Stimulated activated CD4-positive, alpha-beta T cell treated with anti-CD3 and anti-CD28 coated beads, Interleukin-4, amount 100 ng/mL, for 48 hours (primary cell): ENCODE measurements around the gene MARCKSL1.
"Not testable (repeated sequence)": the region's sequence is repeated elsewhere in the genome, so short reads cannot be mapped to it uniquely, and the experiment has no call there.

Source experiments
- DNase-seq, 2 donors: peaks; one replicate each; pipeline ENCODE4 v3.0.0-alpha.2; 2020; ENCODE audit warnings: low read depth in 2 of 2

The MARCKSL1 gene, protein sequence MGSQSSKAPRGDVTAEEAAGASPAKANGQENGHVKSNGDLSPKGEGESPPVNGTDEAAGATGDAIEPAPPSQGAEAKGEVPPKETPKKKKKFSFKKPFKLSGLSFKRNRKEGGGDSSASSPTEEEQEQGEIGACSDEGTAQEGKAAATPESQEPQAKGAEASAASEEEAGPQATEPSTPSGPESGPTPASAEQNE

GRCh38 chr1:32335790-32336590 is at the start of gene MARCKSL1:
Gene MARCKSL1, minus strand, starts transcription at chr1:32336233. Its CDS starts 200 bp downstream, at chr1:32336033.
- peak; percentile 73 to 74 for DNase-seq

DNA sequence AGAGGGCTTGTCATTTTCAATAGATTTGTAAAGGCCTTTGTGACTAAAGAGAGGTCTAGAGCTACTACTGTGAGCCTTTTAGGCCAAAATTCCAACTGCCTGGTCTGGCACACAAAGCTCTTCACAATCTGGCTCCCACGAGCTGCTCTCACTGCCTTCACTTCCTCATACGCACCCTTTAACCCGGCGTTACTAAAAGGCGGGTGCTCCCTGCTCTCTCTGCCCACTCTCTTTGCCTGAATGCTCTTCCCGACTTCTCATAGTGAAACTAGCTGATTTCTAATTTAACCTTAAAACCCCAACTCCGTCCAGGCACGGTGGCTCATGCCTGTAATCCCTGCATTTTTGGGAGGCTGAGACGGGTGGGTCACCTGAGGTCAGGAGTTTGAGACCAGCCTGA is 44.0 kb upstream of the MARCKSL1 start:
- no peak for DNase-seq

DNA sequence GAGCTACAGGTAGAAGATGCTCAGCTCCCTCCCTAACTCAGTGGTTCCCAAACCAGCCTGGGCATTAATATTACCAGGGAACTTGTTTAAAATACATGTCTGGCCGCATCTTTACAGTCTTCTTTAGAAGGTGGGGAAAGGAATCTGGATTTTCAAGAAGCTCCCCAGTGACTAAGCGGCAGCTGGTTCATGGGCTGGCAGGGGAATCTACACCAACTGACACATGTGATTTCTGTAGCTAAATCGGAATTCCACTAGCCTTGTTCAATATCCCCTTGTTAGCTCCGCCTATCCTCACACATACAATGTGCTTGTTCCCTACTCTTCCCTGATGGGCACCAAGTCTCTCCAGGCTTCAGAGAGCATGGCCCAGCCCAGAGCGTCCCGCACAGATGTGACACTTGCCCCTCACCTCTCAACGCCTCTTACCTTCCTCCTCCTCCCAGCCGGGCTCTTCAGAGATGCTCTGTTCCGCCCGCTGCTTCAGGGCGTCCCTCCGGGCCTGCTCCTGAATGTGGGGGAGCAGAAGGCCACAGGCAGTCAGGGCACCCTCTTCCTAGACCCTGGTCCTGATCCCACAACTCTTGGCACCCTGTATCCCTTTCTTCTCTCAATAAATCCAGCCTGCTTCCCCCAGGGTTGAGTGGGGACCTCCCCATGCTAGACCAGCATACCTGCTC is 41.6 kb upstream of the MARCKSL1 start:
- DNase-seq: no peak

DNA sequence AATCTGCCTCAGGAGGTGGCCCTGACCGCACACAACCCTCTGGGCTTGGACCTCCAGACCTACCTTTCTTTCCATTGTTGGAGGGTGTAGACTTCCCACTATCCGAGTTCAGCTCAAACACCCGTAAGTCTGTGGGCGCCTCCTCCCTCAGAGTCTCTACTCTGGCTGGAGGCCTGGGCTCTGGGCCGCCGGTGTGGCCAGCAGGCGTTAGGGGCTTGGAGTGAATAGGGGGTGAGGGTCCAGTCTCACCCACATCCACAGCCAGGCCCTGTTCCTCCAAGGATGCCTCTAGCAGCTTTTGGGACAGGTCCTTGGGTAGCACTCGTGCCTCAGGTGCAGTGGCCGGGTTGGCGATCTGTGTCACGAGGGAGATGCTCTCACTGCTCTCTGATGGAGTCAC is 40.2 kb upstream of the MARCKSL1 start:
- no peak for DNase-seq

- DNase-seq: no peak
These were observed 38.1 kb upstream of the MARCKSL1 start for GRCh38 chr1:32373996-32374592.

- DNase-seq: no peak
These were observed 36.2 kb upstream of the MARCKSL1 start for GRCh38 chr1:32372149-32372756.

- no peak for DNase-seq
These were observed 32.0 kb upstream of the MARCKSL1 start for GRCh38 chr1:32367912-32368635.

GRCh38 chr1:32365445-32365844 is 29.4 kb upstream of the MARCKSL1 start:
- DNase-seq: no peak

DNA sequence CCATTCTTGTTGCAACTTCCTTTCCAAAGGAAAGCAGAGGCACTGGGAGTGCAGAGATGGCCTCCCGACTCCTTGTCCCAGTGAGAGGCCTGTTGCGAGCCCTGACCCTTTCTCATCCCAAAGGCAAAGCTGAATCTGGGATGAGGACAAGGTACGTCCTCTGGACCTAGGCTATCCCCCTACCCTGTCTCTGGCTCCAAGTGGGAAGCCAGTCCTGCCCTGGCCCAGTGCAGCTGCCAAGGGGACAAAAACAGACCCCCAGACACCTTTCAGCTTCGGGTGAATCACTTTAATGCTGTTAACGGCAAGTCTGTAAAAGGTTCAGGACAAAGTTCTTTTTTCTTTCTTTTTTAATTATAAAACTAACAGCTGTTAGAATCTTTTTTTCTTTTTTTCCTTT is 28.8 kb upstream of the MARCKSL1 start:
- DNase-seq: no peak

- DNase-seq: no peak
These were observed 27.7 kb upstream of the MARCKSL1 start for GRCh38 chr1:32363713-32364112.

GRCh38 chr1:32362474-32363313 is 26.7 kb upstream of the MARCKSL1 start, which contains the start of the genes FAM229A and TSSK3:
Gene FAM229A, minus strand, starts transcription at chr1:32362485. Its CDS starts 394 bp downstream, at chr1:32362091.
Gene TSSK3, plus strand, starts transcription at chr1:32362539. Its CDS starts 163 bp downstream, at chr1:32362702.
- no peak for DNase-seq

DNA sequence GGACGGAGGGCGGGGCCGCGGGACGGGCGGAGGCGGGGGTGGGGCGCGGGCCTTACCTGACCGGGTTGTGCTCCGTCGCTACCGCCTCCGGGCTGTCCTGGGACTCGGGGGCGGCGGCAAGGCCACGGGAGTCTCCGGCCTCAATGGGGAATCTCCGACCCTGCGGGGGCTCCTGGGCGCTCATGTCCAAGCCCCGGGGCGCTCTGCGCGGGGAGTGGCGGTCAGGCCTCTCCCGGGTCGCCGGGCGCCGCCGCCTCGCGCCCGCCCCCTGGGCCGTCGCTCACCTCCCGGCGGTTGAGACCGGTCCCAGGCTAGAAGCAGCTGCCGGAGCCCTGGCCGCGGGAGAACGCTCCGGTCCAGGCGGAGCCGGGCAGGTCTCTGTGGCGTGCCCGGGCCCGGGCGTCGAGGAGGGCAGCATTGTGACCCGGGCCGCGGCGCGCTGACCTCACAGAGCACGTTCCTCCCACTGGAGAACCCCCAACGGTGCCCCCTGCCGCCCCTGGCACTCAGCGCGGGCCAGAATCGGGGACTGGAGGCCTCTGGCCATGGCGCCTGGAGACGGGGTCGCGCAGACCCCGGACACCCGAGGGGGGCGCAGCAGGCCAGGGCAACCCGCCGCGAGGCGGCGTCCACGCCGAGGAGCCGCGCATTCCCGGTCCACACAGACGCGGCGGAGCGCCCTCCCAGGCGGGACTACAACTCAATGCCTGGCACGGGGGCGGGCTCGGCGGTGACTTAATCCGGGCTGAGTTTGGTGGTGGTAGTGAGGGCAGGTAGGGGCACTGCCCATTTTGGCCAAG is 25.8 kb upstream of the MARCKSL1 start:
- no peak for DNase-seq

- DNase-seq: no peak
These were observed 25.3 kb upstream of the MARCKSL1 start for GRCh38 chr1:32361308-32361673.

DNA sequence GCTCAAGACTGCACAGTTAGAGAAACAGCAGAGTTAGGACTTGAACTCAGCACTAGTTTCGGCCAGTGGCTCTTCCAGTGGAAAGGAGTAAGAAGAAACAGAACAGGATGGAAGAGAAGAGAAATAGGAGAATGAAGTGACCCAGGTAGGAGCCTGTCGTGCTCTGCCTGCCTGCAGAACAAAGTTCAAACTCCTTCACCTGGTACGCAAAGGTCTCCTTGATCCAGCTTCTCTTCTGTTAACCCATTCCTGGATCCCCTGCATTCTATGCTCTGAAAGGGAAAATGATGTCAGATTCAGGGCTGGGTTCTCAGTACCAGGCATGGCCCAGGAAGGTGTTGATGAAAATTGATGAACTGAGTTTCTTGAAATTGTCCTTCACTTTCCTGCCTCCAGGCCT is 22.4 kb upstream of the MARCKSL1 start:
- no peak for DNase-seq

GRCh38 chr1:32357614-32358013 is 21.6 kb upstream of the MARCKSL1 start:
- no peak for DNase-seq

DNA sequence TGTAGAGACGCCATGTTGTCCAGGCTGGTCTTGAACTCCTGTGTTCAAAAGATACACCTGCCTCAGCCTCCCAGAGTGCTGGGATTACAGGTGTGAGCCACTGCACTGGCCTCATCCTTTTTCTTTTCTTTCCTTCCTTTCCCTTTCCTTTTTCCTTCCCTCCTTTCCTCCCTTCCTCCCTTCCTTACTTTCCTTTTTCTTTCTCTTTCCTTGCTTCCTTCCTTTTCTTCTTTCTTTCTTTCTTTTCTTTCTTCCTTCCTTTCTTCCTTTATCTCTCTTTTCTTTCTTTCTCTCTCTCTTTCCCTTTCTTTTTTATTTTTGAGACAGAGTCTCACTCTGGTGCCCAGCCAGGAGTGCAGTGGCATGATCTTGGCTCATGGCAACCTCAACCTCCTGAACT is 20.4 kb upstream of the MARCKSL1 start:
- DNase-seq: no peak

- not testable (repeated sequence) for DNase-seq
These were observed 19.7 kb upstream of the MARCKSL1 start for GRCh38 chr1:32355778-32356177.

GRCh38 chr1:32353886-32354570 is 18.0 kb upstream of the MARCKSL1 start:
- no peak for DNase-seq

DNA sequence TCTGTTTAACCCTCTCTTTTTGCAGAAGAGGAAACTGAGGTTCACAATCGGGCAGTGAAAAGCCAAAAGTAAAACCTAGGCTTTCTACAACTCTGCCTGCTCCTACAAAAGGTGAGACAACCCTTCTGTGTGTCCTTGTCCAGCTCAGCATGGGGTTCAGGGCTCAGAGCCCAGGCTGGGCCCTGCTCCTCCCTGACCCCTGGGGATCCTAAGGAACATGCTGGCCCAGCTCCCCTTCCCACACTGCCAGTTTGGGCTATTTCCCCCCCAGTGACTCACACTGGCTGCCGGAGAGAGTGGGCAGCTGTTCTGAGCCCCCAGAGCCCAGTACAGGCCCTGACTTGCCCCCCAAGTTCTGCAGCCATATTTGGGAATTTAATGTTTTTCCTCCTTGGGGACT is 17.4 kb upstream of the MARCKSL1 start:
- no peak for DNase-seq
